Fibroblast of villous mesenchyme (primary cell): ENCODE data around the gene KYNU. TPM values are rescaled to one million over a fixed set of nuclear protein-coding genes. Genes with fewer than 3 reads are reported as not detected.

Experiments used
- DNase-seq: peaks from one replicate; pipeline ENCODE4 v3.0.0-alpha.2; 2010; ENCODE audit warnings: low read depth
- H3K4me3 ChIP-seq: 2 replicates; pipeline ENCODE4 v1.5.1; 2011; ENCODE audit warnings: low read depth, mild to moderate bottlenecking, low read length
- total RNA-seq: library from RNA; depleted of rRNA; stranded (reverse); fragments of >200 nt; gene quantifications from 2 replicates; pipeline ENCODE4 v1.2.3, GENCODE V29; 2012
- TF ChIP-seq, protein P1 (sequence below): IDR thresholded peaks from 2 replicates; pipeline ENCODE4 v1.5.1; 2012; ENCODE audit warnings: low read depth, mild to moderate bottlenecking, low read length; ENCODE audit not compliant: insufficient read depth

Gene KYNU
- total RNA-seq, 1 donor = 0.43 TPM

DNA sequence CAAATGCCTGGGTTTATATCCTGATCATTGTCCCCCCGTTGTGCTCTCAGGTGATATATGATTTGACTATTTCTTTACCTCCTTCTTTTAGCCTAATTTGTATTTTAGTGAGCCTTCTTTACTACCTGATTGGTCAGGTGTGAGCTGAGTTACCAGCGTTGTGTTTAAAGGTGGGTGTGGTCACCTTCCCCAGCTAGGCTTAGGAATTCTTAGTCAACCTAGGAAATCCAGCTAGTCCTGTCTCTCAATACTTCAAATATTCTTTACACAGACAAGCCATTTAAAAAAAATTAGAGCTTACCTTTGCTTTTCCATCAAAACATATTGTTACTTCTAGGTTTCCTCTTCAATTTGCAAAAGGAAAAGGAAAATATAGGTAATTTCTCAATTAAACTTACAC is 30.2 kb downstream of the KYNU start:
- no peak overlapping the region for H3K4me3 ChIP-seq
- DNase-seq = no peak
- TF ChIP-seq, protein P1, sequence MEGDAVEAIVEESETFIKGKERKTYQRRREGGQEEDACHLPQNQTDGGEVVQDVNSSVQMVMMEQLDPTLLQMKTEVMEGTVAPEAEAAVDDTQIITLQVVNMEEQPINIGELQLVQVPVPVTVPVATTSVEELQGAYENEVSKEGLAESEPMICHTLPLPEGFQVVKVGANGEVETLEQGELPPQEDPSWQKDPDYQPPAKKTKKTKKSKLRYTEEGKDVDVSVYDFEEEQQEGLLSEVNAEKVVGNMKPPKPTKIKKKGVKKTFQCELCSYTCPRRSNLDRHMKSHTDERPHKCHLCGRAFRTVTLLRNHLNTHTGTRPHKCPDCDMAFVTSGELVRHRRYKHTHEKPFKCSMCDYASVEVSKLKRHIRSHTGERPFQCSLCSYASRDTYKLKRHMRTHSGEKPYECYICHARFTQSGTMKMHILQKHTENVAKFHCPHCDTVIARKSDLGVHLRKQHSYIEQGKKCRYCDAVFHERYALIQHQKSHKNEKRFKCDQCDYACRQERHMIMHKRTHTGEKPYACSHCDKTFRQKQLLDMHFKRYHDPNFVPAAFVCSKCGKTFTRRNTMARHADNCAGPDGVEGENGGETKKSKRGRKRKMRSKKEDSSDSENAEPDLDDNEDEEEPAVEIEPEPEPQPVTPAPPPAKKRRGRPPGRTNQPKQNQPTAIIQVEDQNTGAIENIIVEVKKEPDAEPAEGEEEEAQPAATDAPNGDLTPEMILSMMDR = no peak

GRCh38 chr2:142914507-142915313 is 37.2 kb downstream of the KYNU start:
- TF ChIP-seq, protein P1 = no peak

GRCh38 chr2:142915502-142915901 is 38.0 kb downstream of the KYNU start:
- no peak overlapping the region for H3K4me3 ChIP-seq
- TF ChIP-seq, protein P1 = no peak
- DNase-seq = peak; percentile 0

More at GRCh38 chr2:142914507-142915313, 37.2 kb downstream of the KYNU start:
- no peak for DNase-seq
- H3K4me3 ChIP-seq = no peak overlapping the region

GRCh38 chr2:142918624-142919023 is 41.2 kb downstream of the KYNU start:
- H3K4me3 ChIP-seq = no peak overlapping the region
- TF ChIP-seq, protein P1 = no peak
- no peak for DNase-seq

GRCh38 chr2:142920571-142920970 is 43.1 kb downstream of the KYNU start:
- DNase-seq = no peak
- H3K4me3 ChIP-seq = no peak overlapping the region
- TF ChIP-seq, protein P1 = no peak

- TF ChIP-seq, protein P1 = no peak
- DNase-seq = no peak
Observed at GRCh38 chr2:142926445-142926844, 49.0 kb downstream of the KYNU start.

More at GRCh38 chr2:142926445-142926844, 49.0 kb downstream of the KYNU start:
- H3K4me3 ChIP-seq = no peak overlapping the region
